Astrocyte (in vitro differentiated cells and primary cell): ENCODE data around the gene CD276. TPM values are rescaled to one million over a fixed set of nuclear protein-coding genes. Genes with fewer than 3 reads are reported as not detected.

Source experiments
- DNase-seq: peaks from one replicate; pipeline ENCODE4 v3.0.0-alpha.2; 2010; ENCODE audit warnings: low read depth
- FAIRE-seq: peaks from 2 replicates; lab custom pipeline; 2011; peaks lifted over from hg19 to GRCh38; lab: Jason Lieb, UNC
- H2AFZ ChIP-seq: 2 replicates; pipeline ENCODE4 v1.6.0; 2012; ENCODE audit warnings: low read depth, low read length, inconsistent platforms
- H3K27ac ChIP-seq: 2 replicates; pipeline ENCODE4 v1.5.1; 2011; ENCODE audit warnings: low read depth, low read length, inconsistent platforms
- H3K27me3 ChIP-seq: 2 replicates; pipeline ENCODE4 v1.6.0; 2011; ENCODE audit warnings: low read length, inconsistent platforms; ENCODE audit not compliant: insufficient read depth
- H3K36me3 ChIP-seq: 2 replicates; pipeline ENCODE4 v1.5.1; 2011; ENCODE audit warnings: low read length, inconsistent platforms; ENCODE audit not compliant: insufficient read depth
- H3K4me1 ChIP-seq: 2 replicates; pipeline ENCODE4 v1.5.1; 2011; ENCODE audit warnings: low read length, inconsistent platforms; ENCODE audit not compliant: insufficient read depth
- H3K4me2 ChIP-seq: 2 replicates; pipeline ENCODE4 v1.6.0; 2012; ENCODE audit warnings: low read length, inconsistent platforms
- H3K4me3 ChIP-seq: 2 replicates; pipeline ENCODE4 v1.5.1; 2011; ENCODE audit warnings: low read depth, mild to moderate bottlenecking, low read length, inconsistent platforms; ENCODE audit not compliant: insufficient read depth
- H3K79me2 ChIP-seq: 2 replicates; pipeline ENCODE4 v1.6.0; 2012; ENCODE audit warnings: mild to moderate bottlenecking, low read length, inconsistent platforms; ENCODE audit not compliant: insufficient read depth
- H3K9ac ChIP-seq: 2 replicates; pipeline ENCODE4 v1.6.0; 2012; ENCODE audit warnings: mild to moderate bottlenecking, low read length, inconsistent platforms
- H3K9me3 ChIP-seq: 2 replicates; pipeline ENCODE4 v1.5.1; 2012; ENCODE audit warnings: low read depth, mild to moderate bottlenecking, low read length, inconsistent platforms; ENCODE audit not compliant: insufficient read depth
- H4K20me1 ChIP-seq: 2 replicates; pipeline ENCODE4 v1.6.0; 2012; ENCODE audit warnings: low read length, inconsistent platforms; ENCODE audit not compliant: insufficient read depth
- H3K27ac Mint-ChIP-seq: one replicate; pipeline ENCODE4 v1.8.0; 2021; ENCODE audit warnings: mild to moderate bottlenecking, mixed read lengths; ENCODE audit not compliant: unreplicated experiment
- H3K27me3 Mint-ChIP-seq: one replicate; pipeline ENCODE4 v1.8.0; 2021; ENCODE audit warnings: low read depth, mixed read lengths; ENCODE audit not compliant: unreplicated experiment
- H3K36me3 Mint-ChIP-seq: one replicate; pipeline ENCODE4 v1.8.0; 2021; ENCODE audit warnings: low read depth, mixed read lengths; ENCODE audit not compliant: unreplicated experiment
- H3K4me1 Mint-ChIP-seq: one replicate; pipeline ENCODE4 v1.8.0; 2021; ENCODE audit warnings: low read depth, mixed read lengths; ENCODE audit not compliant: unreplicated experiment
- H3K4me3 Mint-ChIP-seq: one replicate; pipeline ENCODE4 v1.8.0; 2021; ENCODE audit warnings: mild to moderate bottlenecking, moderate library complexity, mixed read lengths; ENCODE audit not compliant: unreplicated experiment
- H3K9me3 Mint-ChIP-seq: one replicate; pipeline ENCODE4 v1.8.0; 2021; ENCODE audit warnings: mild to moderate bottlenecking, mixed read lengths; ENCODE audit not compliant: unreplicated experiment
- CTCF ChIP-seq: IDR thresholded peaks from 2 replicates; pipeline ENCODE4 v1.5.1; 2011; ENCODE audit warnings: low read depth, mild to moderate bottlenecking, inconsistent platforms, low read length, moderate library complexity; ENCODE audit not compliant: insufficient read depth
- EZH2 ChIP-seq: IDR thresholded peaks from 2 replicates; pipeline ENCODE4 v1.6.1; 2012; ENCODE audit warnings: mild to moderate bottlenecking, low read length, inconsistent platforms; ENCODE audit not compliant: insufficient read depth
- total RNA-seq: library from RNA; stranded (reverse); gene quantifications from 2 replicates; pipeline ENCODE4 v1.2.1, GENCODE V29; 2021

The CD276 gene
- total RNA-seq, 1 donor from 2014 or later = 225 TPM

GRCh38 chr15:73647259-73648013 is 36.7 kb upstream of the CD276 start:
- Histone ChIP-seq H3K9ac (no peak overlapping the region), H3K36me3 (no peaks in the 10 kb centered on the region), H3K4me2 (no peak overlapping the region), H3K27me3 (peaks cover 4% of the 10 kb centered on the region), H3K4me1 (no peaks in the 10 kb centered on the region), H3K27ac (no peak overlapping the region), H4K20me1 (no peaks in the 10 kb centered on the region), H3K79me2 (no peaks in the 10 kb centered on the region), H2AFZ (no peak overlapping the region), H3K4me3 (no peak overlapping the region), H3K9me3 (no peaks in the 10 kb centered on the region)
- DNase-seq (no peak), FAIRE-seq (no peak)
- Mint-ChIP-seq H3K36me3 (no peaks in the 10 kb centered on the region), H3K27ac (no peak overlapping the region), H3K27me3 (peaks cover 5% of the 10 kb centered on the region), H3K9me3 (peaks cover 2% of the 10 kb centered on the region), H3K4me3 (no peak overlapping the region), H3K4me1 (peaks cover 2% of the 10 kb centered on the region)
- TF ChIP-seq CTCF (no peak), EZH2 (no peak)

- Mint-ChIP-seq H3K27ac (no peak overlapping the region), H3K27me3 (peaks cover 1% of the 10 kb centered on the region), H3K4me1 (peaks cover 2% of the 10 kb centered on the region), H3K36me3 (no peaks in the 10 kb centered on the region), H3K9me3 (peaks cover 2% of the 10 kb centered on the region), H3K4me3 (no peak overlapping the region)
- DNase-seq (no peak), FAIRE-seq (no peak)
- Histone ChIP-seq H3K36me3 (no peaks in the 10 kb centered on the region), H3K4me3 (no peak overlapping the region), H3K9me3 (no peaks in the 10 kb centered on the region), H3K4me1 (no peaks in the 10 kb centered on the region), H3K27ac (no peak overlapping the region), H2AFZ (no peak overlapping the region), H3K27me3 (peaks cover 4% of the 10 kb centered on the region), H4K20me1 (no peaks in the 10 kb centered on the region), H3K9ac (no peak overlapping the region), H3K4me2 (no peak overlapping the region), H3K79me2 (no peaks in the 10 kb centered on the region)
- TF ChIP-seq EZH2 (no peak), CTCF (no peak)
Measured at GRCh38 chr15:73648014-73648295, 36.2 kb upstream of the CD276 start.

GRCh38 chr15:73650416-73651126 is 33.6 kb upstream of the CD276 start:
- H3K9me3 Mint-ChIP-seq = peaks cover 2% of the 10 kb centered on the region
- peaks cover 2% of the 10 kb centered on the region for H3K4me1 Mint-ChIP-seq
- TF ChIP-seq CTCF (no peak), EZH2 (no peak)
- no peaks in the 10 kb centered on the region for H3K36me3 Mint-ChIP-seq
- H3K9ac ChIP-seq = no peak overlapping the region
- H3K4me1 ChIP-seq = no peaks in the 10 kb centered on the region
- H3K4me3 ChIP-seq = no peak overlapping the region
- DNase-seq = no peak
- no peak overlapping the region for H3K27ac Mint-ChIP-seq
- no peak overlapping the region for H3K4me2 ChIP-seq
- no peak overlapping the region for H3K4me3 Mint-ChIP-seq
- H3K36me3 ChIP-seq = no peaks in the 10 kb centered on the region
- no peak overlapping the region for H2AFZ ChIP-seq
- H3K27me3 Mint-ChIP-seq = no peaks in the 10 kb centered on the region
- no peaks in the 10 kb centered on the region for H3K27me3 ChIP-seq
- no peak overlapping the region for H3K27ac ChIP-seq
- FAIRE-seq = no peak
- no peaks in the 10 kb centered on the region for H3K9me3 ChIP-seq
- no peaks in the 10 kb centered on the region for H4K20me1 ChIP-seq
- no peaks in the 10 kb centered on the region for H3K79me2 ChIP-seq
